Liver (tissue), 9 donors: ENCODE results near the gene SCN4A. TPM values are rescaled to one million over a fixed set of nuclear protein-coding genes. Genes with fewer than 3 reads are reported as not detected.

ENCODE experiments used
- DNase-seq: peaks from one replicate; pipeline ENCODE4 v3.0.0-alpha.2; 2017; ENCODE audit warnings: low spot score
- H3K27ac ChIP-seq, 2 donors: one replicate each; pipeline ENCODE4 v1.7.0; 2013; ENCODE audit warnings: inconsistent platforms in 2 of 2, low read length in 2 of 2, control low read depth in 1 of 2, low read depth in 1 of 2, mild to moderate bottlenecking in 1 of 2
- H3K27me3 ChIP-seq, 4 donors: one replicate each; pipeline versions ENCODE4 v1.6.1 to v1.7.0; 2013; ENCODE audit warnings: low read length in 3 of 4, inconsistent platforms in 1 of 4, mild to moderate bottlenecking in 1 of 4, moderate library complexity in 1 of 4; ENCODE audit not compliant: control insufficient read depth in 4 of 4, insufficient read depth in 4 of 4
- H3K36me3 ChIP-seq, 4 donors: one replicate each; pipeline versions ENCODE4 v1.6.1 to v1.7.0; 2013; ENCODE audit warnings: low read length in 3 of 4, mild to moderate bottlenecking in 3 of 4, low read depth in 1 of 4, moderate library complexity in 1 of 4; ENCODE audit not compliant: control insufficient read depth in 4 of 4, insufficient read depth in 3 of 4
- H3K4me1 ChIP-seq, 4 donors: one replicate each; pipeline versions ENCODE4 v1.6.1 to v1.7.0; 2013; ENCODE audit warnings: low read length in 3 of 4, mild to moderate bottlenecking in 3 of 4, moderate library complexity in 1 of 4; ENCODE audit not compliant: control insufficient read depth in 4 of 4, insufficient read depth in 4 of 4
- H3K4me3 ChIP-seq, 3 donors: one replicate each; pipeline versions ENCODE4 v1.6.1 to v1.7.0; 2013; ENCODE audit warnings: low read length in 3 of 3, control low read depth in 1 of 3, low read depth in 1 of 3, mild to moderate bottlenecking in 1 of 3
- H3K9ac ChIP-seq, 2 donors: one replicate each; pipeline ENCODE4 v1.7.0; 2013; ENCODE audit warnings: low read length in 2 of 2, mild to moderate bottlenecking in 2 of 2, moderate library complexity in 2 of 2, control low read depth in 1 of 2, low read depth in 1 of 2
- H3K9me3 ChIP-seq, 4 donors: one replicate each; pipeline versions ENCODE4 v1.6.1 to v1.7.0; 2013; ENCODE audit warnings: low read length in 3 of 4; ENCODE audit not compliant: control insufficient read depth in 4 of 4
- ATF3 ChIP-seq: IDR thresholded peaks from 2 replicates; pipeline ENCODE4 v1.6.1; 2016; ENCODE audit warnings: antibody characterized with exemption
- CTCF ChIP-seq: fragments of 150-350 bp; IDR thresholded peaks from 2 replicates; pipeline ENCODE4 v1.5.1; 2017; ENCODE audit warnings: improper control_type of control experiment, low read depth, low read length; ENCODE audit not compliant: missing input control
- EGR1 ChIP-seq, 2 donors: IDR thresholded peaks; 2 replicates each; pipeline ENCODE4 v1.6.1; 2016 to 2018; ENCODE audit warnings: antibody characterized with exemption in 2 of 2, low read depth in 2 of 2
- FOXA1 ChIP-seq: IDR thresholded peaks from 2 replicates; pipeline ENCODE4 v1.6.1; 2016; ENCODE audit warnings: antibody characterized with exemption
- FOXA2 ChIP-seq: IDR thresholded peaks from 2 replicates; pipeline ENCODE4 v1.6.1; 2016; ENCODE audit warnings: antibody characterized with exemption
- GABPA ChIP-seq, 2 donors: IDR thresholded peaks in 1 of 2; conservative IDR thresholded peaks in 1 of 2; 2 replicates each; pipeline ENCODE4 v1.6.1; 2016; ENCODE audit warnings: antibody characterized with exemption in 2 of 2, mild to moderate bottlenecking in 1 of 2, moderate library complexity in 1 of 2
- HNF4A ChIP-seq, 2 donors: conservative IDR thresholded peaks; 2 replicates each; pipeline ENCODE4 v1.6.1; 2016; ENCODE audit warnings: antibody characterized with exemption in 2 of 2, mild to moderate bottlenecking in 2 of 2
- HNF4G ChIP-seq: IDR thresholded peaks from 2 replicates; pipeline ENCODE4 v1.6.1; 2016; ENCODE audit warnings: antibody characterized with exemption
- JUND ChIP-seq, 2 donors: IDR thresholded peaks; 2 replicates each; pipeline ENCODE4 v1.6.1; 2016; ENCODE audit warnings: antibody characterized with exemption in 2 of 2
- MAX ChIP-seq: IDR thresholded peaks from 2 replicates; pipeline ENCODE4 v1.6.1; 2016; ENCODE audit warnings: antibody characterized with exemption
- NR2F2 ChIP-seq: IDR thresholded peaks from 2 replicates; pipeline ENCODE4 v1.6.1; 2016; ENCODE audit warnings: antibody characterized with exemption
- RAD21 ChIP-seq, 2 donors: IDR thresholded peaks; 2 replicates each; pipeline ENCODE4 v1.6.1; 2016; ENCODE audit warnings: antibody characterized with exemption in 2 of 2, mild to moderate bottlenecking in 2 of 2
- RXRA ChIP-seq, 2 donors: IDR thresholded peaks; 2 replicates each; pipeline ENCODE4 v1.6.1; 2017 to 2018; ENCODE audit warnings: antibody characterized with exemption in 2 of 2, mild to moderate bottlenecking in 1 of 2
- SP1 ChIP-seq: IDR thresholded peaks from 2 replicates; pipeline ENCODE4 v1.6.1; 2018; ENCODE audit warnings: antibody characterized with exemption, mild to moderate bottlenecking
- TAF1 ChIP-seq: conservative IDR thresholded peaks from 2 replicates; pipeline ENCODE4 v1.6.1; 2016; ENCODE audit warnings: antibody characterized with exemption, mild to moderate bottlenecking
- YY1 ChIP-seq: IDR thresholded peaks from 2 replicates; pipeline ENCODE4 v1.6.1; 2016; ENCODE audit warnings: antibody characterized with exemption, mild to moderate bottlenecking
- ZBTB33 ChIP-seq: IDR thresholded peaks from 2 replicates; pipeline ENCODE4 v1.6.1; 2016; ENCODE audit warnings: antibody characterized with exemption
- WGBS: extraction: QIAGEN DNeasy Blood & Tissue Kit; methylation state at CpG from one replicate; pipeline ENCODE4 v1.1.7; 2013; 5-methylcytosine and 5-hydroxymethylcytosine counted together
- polyA plus RNA-seq, 2 donors: library from polyadenylated mRNA; stranded (reverse) in 1 of 2; unstranded in 1 of 2; fragments of 200-250 nt in 1 of 2; fragments of >200 nt in 1 of 2; fragmentation: Nextera tagmentation in 1 of 2; extraction: Ambion mirVana in 1 of 2; gene quantifications; one replicate each; pipeline versions ENCODE4 v1.2.1 to v1.2.3, GENCODE V29; 2013 to 2015
- total RNA-seq, 2 donors: library from RNA; depleted of rRNA; stranded (reverse); fragments of >200 nt; gene quantifications; one replicate each; pipeline ENCODE4 v1.2.3, GENCODE V29; 2014
- donor health status: healthy.
- donor health status: healthy.
- donor health status: healthy.
- donor health status: healthy.
- donor health status: healthy.

The SCN4A gene
- total and polyA plus RNA-seq, 4 donors: 0.04 to 1.3 (median 0.43) TPM

- H3K4me1 ChIP-seq: peaks cover 0 to 2% (median 0%) of the 10 kb centered on the region in 4 donors
Measured at GRCh38 chr17:63989622-63990345, 17.1 kb upstream of the SCN4A start.

GRCh38 chr17:63988741-63989621 is 16.3 kb upstream of the SCN4A start:
- no peak overlapping the region for H3K4me3 ChIP-seq
- H3K27ac ChIP-seq: no peak overlapping the region
- no peaks in the 10 kb centered on the region for H3K9me3 ChIP-seq
- TF ChIP-seq TAF1 (no peak), NR2F2 (no peak), ZBTB33 (no peak), SP1 (no peak), GABPA (IDR thresholded peaks at IDR 0.05 in 1 of 2, conservative IDR thresholded peaks at IDR 0.05 in 1 of 2) (no peak), YY1 (no peak), HNF4G (no peak), MAX (no peak), FOXA2 (no peak), RXRA (IDR thresholded peaks at IDR 0.05) (no peak)
- H3K27me3 ChIP-seq: no peaks in the 10 kb centered on the region
- 51% methylated on average over 35 of the region's 35 CpGs for WGBS
- no peaks in the 10 kb centered on the region for H3K36me3 ChIP-seq
- DNase-seq: no peak
- no peak overlapping the region for H3K9ac ChIP-seq
- peaks cover 0 to 2% (median 0%) of the 10 kb centered on the region in 4 donors for H3K4me1 ChIP-seq

More at GRCh38 chr17:63989622-63990345, 17.1 kb upstream of the SCN4A start:
- Histone ChIP-seq H3K27ac (no peak overlapping the region), H3K4me3 (no peak overlapping the region), H3K9ac (no peak overlapping the region), H3K36me3 (no peaks in the 10 kb centered on the region), H3K9me3 (no peaks in the 10 kb centered on the region), H3K27me3 (no peaks in the 10 kb centered on the region)
- no peak for DNase-seq
- TF ChIP-seq YY1: no peak
- no peak for TF ChIP-seq GABPA (IDR thresholded peaks at IDR 0.05 in 1 of 2, conservative IDR thresholded peaks at IDR 0.05 in 1 of 2)
- no peak for TF ChIP-seq HNF4G
- TF ChIP-seq NR2F2: no peak
- no peak for TF ChIP-seq MAX
- no peak for TF ChIP-seq EGR1 (IDR thresholded peaks at IDR 0.05; ENCODE audit: low read depth in 2 of 2)
- TF ChIP-seq ATF3: no peak
- WGBS: 82% methylated on average over 21 of the region's 21 CpGs

- no peak for DNase-seq
- Histone ChIP-seq H3K9me3 (no peaks in the 10 kb centered on the region), H3K9ac (no peak overlapping the region), H3K36me3 (no peaks in the 10 kb centered on the region), H3K27me3 (no peaks in the 10 kb centered on the region), H3K27ac (no peak overlapping the region), H3K4me1 (peaks cover 0 to 2% (median 0%) of the 10 kb centered on the region in 4 donors), H3K4me3 (no peak overlapping the region)
- 83% methylated on average over 5 of the region's 5 CpGs for WGBS
- TF ChIP-seq FOXA2 (no peak), ZBTB33 (no peak), ATF3 (no peak), HNF4A (conservative IDR thresholded peaks at IDR 0.05) (no peak), FOXA1 (no peak), RXRA (IDR thresholded peaks at IDR 0.05) (no peak), EGR1 (IDR thresholded peaks at IDR 0.05; ENCODE audit: low read depth in 2 of 2) (no peak), JUND (IDR thresholded peaks at IDR 0.05) (no peak), NR2F2 (no peak), CTCF (no peak), SP1 (no peak), GABPA (IDR thresholded peaks at IDR 0.05 in 1 of 2, conservative IDR thresholded peaks at IDR 0.05 in 1 of 2) (no peak), MAX (no peak), RAD21 (IDR thresholded peaks at IDR 0.05) (no peak), YY1 (no peak)
Measured at GRCh38 chr17:63988127-63988478, 15.4 kb upstream of the SCN4A start.
